Neural cell (in vitro differentiated cells): ENCODE measurements around the gene TLE4. TPM values are rescaled to one million over a fixed set of nuclear protein-coding genes. Genes with fewer than 3 reads are reported as not detected.
A peak's percentile ranks its signal among the peaks of the same experiment; 100 is the strongest.

Source experiments
- H2AFZ ChIP-seq: fragments of 200-600, 300-800 bp; sonication (generic), shearing (Covaris generic); 2 replicates; pipeline ENCODE4 v1.6.0; 2014; ENCODE audit warnings: low read depth, mild to moderate bottlenecking, antibody characterized with exemption, low read length, moderate library complexity
- H3F3A ChIP-seq: fragments of 200-600 bp; shearing (Covaris generic); 2 replicates; pipeline ENCODE4 v1.6.1; 2016; ENCODE audit warnings: mild to moderate bottlenecking, moderate library complexity, mixed read lengths, antibody characterized with exemption, low read length; ENCODE audit not compliant: insufficient read depth, poor library complexity, severe bottlenecking
- H3K27ac ChIP-seq: fragments of 200-600, 300-800 bp; sonication (generic), shearing (Covaris generic); 2 replicates; pipeline ENCODE4 v1.5.1; 2014; ENCODE audit warnings: mild to moderate bottlenecking, low read length, moderate library complexity
- H3K27me3 ChIP-seq: fragments of 300-800, 200-600 bp; sonication (generic), shearing (Covaris generic); 2 replicates; pipeline ENCODE4 v1.6.0; 2014; ENCODE audit warnings: mild to moderate bottlenecking, low read depth, low read length, moderate library complexity; ENCODE audit not compliant: insufficient read depth
- H3K36me3 ChIP-seq: fragments of 300-800, 200-600 bp; sonication (generic), shearing (Covaris generic); 2 replicates; pipeline ENCODE4 v1.5.1; 2014; ENCODE audit warnings: mild to moderate bottlenecking, antibody characterized with exemption, low read length, moderate library complexity; ENCODE audit not compliant: insufficient read depth
- H3K4me2 ChIP-seq: fragments of 300-800, 200-600 bp; sonication (generic), shearing (Covaris generic); 2 replicates; pipeline ENCODE4 v1.6.0; 2014; ENCODE audit warnings: mild to moderate bottlenecking, low read length
- H3K4me3 ChIP-seq: fragments of 300-800, 200-600 bp; sonication (generic), shearing (Covaris generic); 2 replicates; pipeline ENCODE4 v1.5.1; 2014; ENCODE audit warnings: mild to moderate bottlenecking, low read length, moderate library complexity
- H3K79me2 ChIP-seq: fragments of 200-600 bp; shearing (Covaris generic); replicated peaks from 2 replicates; pipeline ENCODE4 v1.6.0; 2014; ENCODE audit warnings: mild to moderate bottlenecking, low read length, moderate library complexity; ENCODE audit not compliant: insufficient read depth
- H3K9ac ChIP-seq: fragments of 300-800, 200-600 bp; sonication (generic), shearing (Covaris generic); 2 replicates; pipeline ENCODE4 v1.6.1; 2016; ENCODE audit warnings: mild to moderate bottlenecking, low read length, mixed read lengths
- H3K9me2 ChIP-seq: fragments of 200-600 bp; shearing (Covaris generic); 2 replicates; pipeline ENCODE4 v1.6.1; 2016; ENCODE audit warnings: mild to moderate bottlenecking, low read length, mixed read lengths; ENCODE audit not compliant: insufficient read depth
- H3K9me3 ChIP-seq: fragments of 200-600, 300-800 bp; sonication (generic), shearing (Covaris generic); 2 replicates; pipeline ENCODE4 v1.6.1; 2016; ENCODE audit warnings: mild to moderate bottlenecking, mixed run types, low read length, moderate library complexity, mixed read lengths
- H4K20me1 ChIP-seq: fragments of 200-600 bp; shearing (Covaris generic); 2 replicates; pipeline ENCODE4 v1.6.1; 2016; ENCODE audit warnings: mild to moderate bottlenecking, mixed run types; ENCODE audit not compliant: insufficient read depth
- CTCF ChIP-seq: fragments of 450-650 bp; IDR thresholded peaks from 2 replicates; pipeline ENCODE4 v1.5.1; 2014; ENCODE audit warnings: antibody characterized with exemption, mild to moderate bottlenecking, moderate library complexity; ENCODE audit not compliant: poor library complexity, severe bottlenecking
- EP300 ChIP-seq: fragments of 450-650 bp; conservative IDR thresholded peaks from 2 replicates; pipeline ENCODE4 v1.6.1; 2014; ENCODE audit warnings: antibody characterized with exemption, mild to moderate bottlenecking, moderate library complexity; ENCODE audit not compliant: poor library complexity, severe bottlenecking
- EZH2 ChIP-seq: fragments of 200-600, 300-800 bp; shearing (Covaris generic), sonication (generic); IDR thresholded peaks from 2 replicates; pipeline ENCODE4 v1.6.1; 2014; ENCODE audit warnings: antibody characterized with exemption, low read length, borderline replicate concordance, mild to moderate bottlenecking; ENCODE audit not compliant: insufficient read depth, poor library complexity, severe bottlenecking
- MXI1 ChIP-seq: fragments of 450-650 bp; conservative IDR thresholded peaks from 2 replicates; pipeline ENCODE4 v1.6.1; 2014; ENCODE audit warnings: antibody characterized with exemption, mild to moderate bottlenecking; ENCODE audit not compliant: poor library complexity, severe bottlenecking
- POLR2AphosphoS5 ChIP-seq: IDR thresholded peaks from 2 replicates; pipeline ENCODE4 v1.6.1; 2012
- RAD21 ChIP-seq: fragments of 450-650 bp; conservative IDR thresholded peaks from 2 replicates; pipeline ENCODE4 v1.6.1; 2014; ENCODE audit warnings: antibody characterized with exemption, mild to moderate bottlenecking, moderate library complexity
- REST ChIP-seq: IDR thresholded peaks from 2 replicates; pipeline ENCODE4 v1.6.1; 2012; ENCODE audit warnings: borderline replicate concordance
- SMC3 ChIP-seq: fragments of 450-650 bp; conservative IDR thresholded peaks from 2 replicates; pipeline ENCODE4 v1.6.1; 2014; ENCODE audit warnings: antibody characterized with exemption, mild to moderate bottlenecking, moderate library complexity; ENCODE audit not compliant: poor library complexity
- TAF1 ChIP-seq: IDR thresholded peaks from 2 replicates; pipeline ENCODE4 v1.6.1; 2012; ENCODE audit warnings: low read depth
- polyA plus RNA-seq: library from polyadenylated mRNA; depleted of rRNA; stranded (reverse); fragments of >200 nt; gene quantifications from 2 replicates; pipeline ENCODE4 v1.2.3, GENCODE V29; 2014

Gene TLE4
- polyA plus RNA-seq, 1 donor from 2014 or later = 143 TPM

- Histone ChIP-seq H3F3A (peaks cover 4% of the 10 kb centered on the region), H3K4me2 (peak overlapping the region; percentile 93), H3K36me3 (peaks cover 15% of the 10 kb centered on the region), H3K27me3 (no peaks in the 10 kb centered on the region), H3K9me2 (no peaks in the 10 kb centered on the region), H2AFZ (no peak overlapping the region), H3K27ac (peak overlapping the region; percentile 79), H4K20me1 (peaks cover 9% of the 10 kb centered on the region), H3K4me3 (peak overlapping the region; percentile 81), H3K9ac (peak overlapping the region; percentile 20), H3K9me3 (no peaks in the 10 kb centered on the region), H3K79me2 (peaks cover 100% of the 10 kb centered on the region)
- TF ChIP-seq MXI1 = no peak
- TF ChIP-seq SMC3 = no peak
- no peak for TF ChIP-seq EZH2
- TF ChIP-seq TAF1 = no peak
- TF ChIP-seq POLR2AphosphoS5 = no peak
- no peak for TF ChIP-seq CTCF
- TF ChIP-seq REST = no peak
- TF ChIP-seq RAD21 = no peak
- TF ChIP-seq EP300 = no peak
Observed at GRCh38 chr9:79577969-79578723, 6.4 kb downstream of the TLE4 start.

GRCh38 chr9:79578891-79579290, 7.1 kb downstream of the TLE4 start:
- Histone ChIP-seq H3K27ac (peak overlapping the region; percentile 2), H2AFZ (no peak overlapping the region), H3K27me3 (no peaks in the 10 kb centered on the region), H3K4me2 (peak overlapping the region; percentile 93), H3F3A (peaks cover 4% of the 10 kb centered on the region), H3K4me3 (peak overlapping the region; percentile 81), H3K9me2 (no peaks in the 10 kb centered on the region), H3K9me3 (no peaks in the 10 kb centered on the region), H3K79me2 (peaks cover 100% of the 10 kb centered on the region), H3K36me3 (peaks cover 15% of the 10 kb centered on the region), H4K20me1 (peaks cover 12% of the 10 kb centered on the region), H3K9ac (no peak overlapping the region)
- TF ChIP-seq EZH2 (no peak), REST (no peak), RAD21 (no peak), POLR2AphosphoS5 (no peak), MXI1 (no peak), TAF1 (no peak), CTCF (no peak), EP300 (no peak), SMC3 (no peak)
